Measurements from ENCODE around the gene C4BPA. TPM values are rescaled to one million over a fixed set of nuclear protein-coding genes. Genes with fewer than 3 reads are reported as not detected.

C4BPA gene
- total RNA-seq = not detected in 2 replicates

DNA sequence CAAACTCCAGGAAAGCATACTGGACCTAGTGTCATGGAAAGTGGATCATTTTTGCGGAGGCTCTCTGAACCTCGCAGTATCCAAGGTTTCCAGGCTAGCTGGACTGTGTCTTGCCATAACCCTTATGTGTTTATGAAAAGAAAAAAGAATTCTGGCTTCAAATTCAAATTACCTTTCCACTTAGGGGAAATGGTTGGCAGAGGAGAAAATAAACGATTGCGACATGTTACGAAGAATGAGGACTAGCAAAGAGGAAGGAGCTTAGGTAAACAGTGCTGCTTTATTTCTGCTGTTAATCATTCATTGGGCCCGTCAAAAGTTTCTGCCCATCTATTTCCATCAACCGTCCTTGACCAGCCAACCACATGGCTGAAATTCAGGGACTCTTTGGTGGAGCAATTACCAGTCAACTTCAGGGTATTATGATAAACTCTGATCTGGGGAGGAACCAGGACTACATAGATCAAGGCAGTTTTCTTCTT is at the start of gene C4BPA:
C4BPA (plus strand) TSS at position 342 of the 482 bp plus-strand sequence. CDS start 8,793 bp downstream, outside the sequence.

GRCh38 chr1:207088701-207089626 is 15.1 kb upstream of the C4BPA start, which contains the start of gene C4BPB:
Gene C4BPB, plus strand, starts transcription at chr1:207088860. Its CDS starts 672 bp downstream, at chr1:207089532.

Other genes starting within 250 kb of the C4BPA start
- gene IL20, start 238.6 kb upstream of the C4BPA start, total RNA-seq = not detected in 2 replicates
- not detected in 2 replicates for gene IL24, start 206.8 kb upstream of the C4BPA start, total RNA-seq
- 0.35 TPM in 1 of 2 replicates, not detected in the other for gene FCMR, start 182.3 kb upstream of the C4BPA start, total RNA-seq
- gene PIGR, start 157.8 kb upstream of the C4BPA start, total RNA-seq = not detected in 2 replicates
- not detected in 2 replicates for gene FCAMR, start 133.8 kb upstream of the C4BPA start, total RNA-seq
- gene C1orf116, start 71.5 kb upstream of the C4BPA start, total RNA-seq = not detected in 2 replicates
- 2.7 and 4.3 TPM in 2 replicates for gene YOD1, start 53.0 kb upstream of the C4BPA start, total RNA-seq
- gene PFKFB2, start 51.0 kb upstream of the C4BPA start, total RNA-seq = 4.0 and 6.0 TPM in 2 replicates
- gene C4BPB, start 15.4 kb upstream of the C4BPA start, total RNA-seq = not detected in 2 replicates
- gene CD55, start 217.4 kb downstream of the C4BPA start, total RNA-seq = 24.3 and 38.5 TPM in 2 replicates